GM12874 (cell line): ENCODE measurements around the gene CCND1.

Experiments used
- TF ChIP-seq, protein P1 (sequence below): IDR thresholded peaks from 2 replicates; pipeline ENCODE4 v1.5.1; 2011; ENCODE audit warnings: low read depth, mild to moderate bottlenecking, control low read depth, low read length, moderate library complexity; ENCODE audit not compliant: insufficient read depth

The CCND1 gene

DNA sequence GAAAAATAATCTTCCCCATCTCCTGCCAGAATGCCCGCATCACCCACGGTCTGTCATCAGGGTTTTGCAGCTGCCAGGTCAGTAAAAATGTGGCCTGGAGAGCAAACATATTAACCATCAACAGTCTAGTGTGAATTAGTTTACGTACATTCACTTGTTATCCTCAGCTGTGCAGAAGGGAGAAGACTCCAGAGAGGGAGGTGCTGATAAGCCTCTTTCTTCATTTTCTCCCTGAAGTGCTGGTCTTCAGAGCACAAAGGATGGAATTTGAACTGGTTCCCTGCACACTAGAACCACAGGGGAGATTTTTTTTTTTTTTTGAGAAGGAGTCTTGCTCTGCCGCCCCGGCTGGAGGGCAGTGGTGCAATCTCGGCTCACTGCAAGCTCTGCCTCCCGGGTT is 54.6 kb downstream of the CCND1 start:
- TF ChIP-seq, protein P1, sequence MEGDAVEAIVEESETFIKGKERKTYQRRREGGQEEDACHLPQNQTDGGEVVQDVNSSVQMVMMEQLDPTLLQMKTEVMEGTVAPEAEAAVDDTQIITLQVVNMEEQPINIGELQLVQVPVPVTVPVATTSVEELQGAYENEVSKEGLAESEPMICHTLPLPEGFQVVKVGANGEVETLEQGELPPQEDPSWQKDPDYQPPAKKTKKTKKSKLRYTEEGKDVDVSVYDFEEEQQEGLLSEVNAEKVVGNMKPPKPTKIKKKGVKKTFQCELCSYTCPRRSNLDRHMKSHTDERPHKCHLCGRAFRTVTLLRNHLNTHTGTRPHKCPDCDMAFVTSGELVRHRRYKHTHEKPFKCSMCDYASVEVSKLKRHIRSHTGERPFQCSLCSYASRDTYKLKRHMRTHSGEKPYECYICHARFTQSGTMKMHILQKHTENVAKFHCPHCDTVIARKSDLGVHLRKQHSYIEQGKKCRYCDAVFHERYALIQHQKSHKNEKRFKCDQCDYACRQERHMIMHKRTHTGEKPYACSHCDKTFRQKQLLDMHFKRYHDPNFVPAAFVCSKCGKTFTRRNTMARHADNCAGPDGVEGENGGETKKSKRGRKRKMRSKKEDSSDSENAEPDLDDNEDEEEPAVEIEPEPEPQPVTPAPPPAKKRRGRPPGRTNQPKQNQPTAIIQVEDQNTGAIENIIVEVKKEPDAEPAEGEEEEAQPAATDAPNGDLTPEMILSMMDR: no peak

DNA sequence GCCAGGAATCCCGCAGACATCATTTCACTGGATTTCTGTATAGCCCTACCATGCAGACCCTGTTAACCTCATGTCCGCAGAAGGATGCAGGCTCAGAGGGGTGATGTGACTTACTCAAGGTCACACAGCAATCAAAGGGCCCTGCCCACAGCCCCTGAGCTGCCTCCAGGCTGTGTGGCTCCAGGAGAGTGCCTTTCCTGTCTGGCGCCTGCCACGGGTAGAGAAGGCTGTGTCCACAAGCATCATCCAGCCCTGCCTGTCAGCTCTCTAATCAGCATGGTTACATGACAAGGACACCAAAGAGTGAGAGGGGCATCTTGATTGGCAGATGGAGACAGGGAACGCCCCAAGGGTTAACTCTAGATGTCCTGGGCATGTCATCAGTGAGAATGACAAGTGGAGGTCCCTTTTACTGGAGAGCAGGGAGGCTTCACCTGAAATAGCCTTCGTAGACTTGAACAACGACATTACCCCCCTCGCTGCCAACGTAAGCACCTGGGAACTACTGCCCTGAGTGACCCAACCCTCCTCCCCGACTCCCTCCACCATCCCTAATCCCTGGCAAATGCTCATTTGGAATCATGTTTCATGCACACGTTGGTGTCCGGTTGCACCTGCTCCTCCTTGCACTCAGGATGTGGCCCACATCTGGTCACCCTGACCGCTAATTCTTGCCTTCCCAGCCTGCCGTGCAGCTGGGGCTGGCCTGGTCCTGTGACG is 56.0 kb downstream of the CCND1 start:
- TF ChIP-seq, protein P1: no peak

DNA sequence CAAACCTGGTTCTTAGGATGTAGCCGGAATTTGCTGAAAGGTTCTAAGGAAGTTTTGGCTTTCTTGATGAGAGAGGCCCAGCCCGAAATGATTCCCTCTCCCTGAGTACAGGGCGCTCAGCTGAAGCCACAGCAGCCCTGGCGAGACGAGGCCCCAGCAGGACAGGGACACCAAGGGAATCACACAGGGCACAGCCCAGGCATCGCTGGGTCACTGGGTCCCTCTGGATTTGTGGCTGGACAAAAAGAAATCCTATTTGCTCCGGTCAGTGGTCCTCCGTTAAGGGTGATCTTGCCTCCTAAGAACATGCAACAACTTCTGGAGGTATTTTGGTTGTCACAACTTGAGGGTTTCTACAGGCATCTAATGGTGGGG is 56.5 kb downstream of the CCND1 start:
- TF ChIP-seq, protein P1: no peak

DNA sequence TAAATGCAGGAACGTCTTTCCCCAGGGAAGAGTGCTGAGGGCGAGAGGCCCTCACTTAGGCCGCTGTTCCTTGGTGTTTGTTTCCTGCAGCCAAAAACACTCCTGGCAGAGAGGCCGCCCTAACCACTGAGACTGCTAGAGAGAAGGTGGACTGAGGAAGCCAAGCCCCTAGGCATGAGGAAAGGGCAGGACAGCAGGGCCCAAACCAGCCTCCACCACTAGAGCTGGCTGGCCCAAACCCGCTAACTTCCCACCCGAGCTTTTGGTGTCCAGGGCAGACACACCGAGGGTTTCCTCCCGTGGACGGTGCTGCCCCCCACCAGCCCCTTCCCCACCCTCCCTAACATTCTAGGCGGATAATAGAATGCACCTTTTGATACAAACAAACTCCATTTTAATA is 56.9 kb downstream of the CCND1 start:
- TF ChIP-seq, protein P1: no peak

DNA sequence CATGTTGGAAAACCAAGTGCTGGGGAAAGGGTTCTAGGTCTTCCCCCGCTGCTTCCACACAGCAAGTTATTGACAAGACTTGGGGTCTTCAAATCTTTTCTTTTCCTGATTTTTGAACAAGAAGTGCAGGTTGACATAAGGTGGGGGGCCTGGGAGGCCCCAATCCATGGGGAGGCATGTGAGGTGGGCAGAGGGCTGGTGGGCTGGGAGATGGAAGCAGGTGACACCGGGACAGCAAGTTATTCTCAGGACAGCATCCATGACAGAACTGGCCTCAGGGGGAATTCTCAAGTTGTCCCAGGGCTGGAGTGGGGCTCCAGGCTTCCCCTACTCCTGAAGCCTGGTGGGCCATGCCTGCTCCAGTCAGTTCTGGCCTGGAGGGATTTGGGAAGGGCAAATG is 57.4 kb downstream of the CCND1 start:
- TF ChIP-seq, protein P1: no peak

DNA sequence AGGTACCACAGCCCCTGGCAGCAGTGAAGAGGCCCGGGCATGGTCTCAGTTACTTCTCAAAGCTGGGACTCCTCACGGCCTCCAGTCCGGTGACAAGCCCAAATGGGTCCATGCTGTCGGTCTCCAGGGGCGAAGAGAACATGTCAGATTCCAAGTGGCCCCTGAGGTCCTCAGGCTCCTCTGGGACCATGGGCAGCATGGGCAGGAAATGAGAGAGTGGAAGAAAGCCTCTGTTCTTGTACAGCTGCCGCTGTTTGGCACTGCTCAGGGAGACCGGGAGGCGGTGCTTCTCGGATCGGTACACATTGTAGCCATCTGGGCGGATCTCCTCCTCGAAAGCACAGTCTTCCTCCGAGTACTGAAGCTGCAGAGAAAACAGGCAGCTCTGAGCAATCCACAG is 58.3 kb downstream of the CCND1 start:
- TF ChIP-seq, protein P1: no peak

DNA sequence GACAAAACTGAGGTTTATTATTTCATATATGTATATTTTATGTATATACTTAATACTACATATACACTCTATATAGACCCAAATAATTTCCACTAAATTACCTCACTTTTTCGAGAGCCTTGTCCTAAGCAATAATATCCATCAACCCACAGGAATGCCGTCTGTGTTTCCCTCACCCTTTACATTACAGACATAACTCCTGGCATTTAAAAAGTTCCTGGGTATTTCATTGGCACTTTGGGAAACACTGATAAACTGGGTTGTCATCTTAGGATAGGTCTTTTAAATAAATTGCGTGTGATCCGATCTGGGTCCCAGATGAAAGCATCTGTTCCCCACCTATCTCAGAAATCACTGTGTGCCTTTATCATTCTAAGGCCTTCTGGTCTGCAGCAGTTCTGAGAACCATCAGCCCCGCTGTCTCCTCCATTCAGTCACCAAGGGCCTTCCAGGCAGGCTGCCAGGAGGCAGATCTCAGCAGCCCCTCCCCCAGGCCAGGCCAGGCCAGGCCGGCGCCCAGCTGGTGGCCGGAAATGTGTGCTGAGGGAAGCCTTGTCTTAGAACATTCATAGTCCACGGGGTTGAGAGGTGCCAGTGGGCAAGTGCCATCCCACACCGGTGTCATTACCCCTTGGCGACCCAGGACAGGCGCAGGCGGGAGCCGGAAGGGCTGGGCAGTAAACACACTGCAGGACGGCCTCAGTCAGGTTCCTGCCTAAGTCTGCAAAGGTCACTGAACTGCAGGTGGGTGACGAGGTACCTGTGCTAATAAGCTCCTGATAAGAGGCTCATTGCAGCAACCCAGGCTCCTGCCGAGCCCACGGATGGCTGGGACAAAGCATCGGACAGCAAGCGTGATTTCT is 59.6 kb downstream of the CCND1 start:
- TF ChIP-seq, protein P1: no peak
